GM18868 (cell line): ENCODE data around the gene GDE1.
"Not testable (repeated sequence)": the region's sequence is repeated elsewhere in the genome, so short reads cannot be mapped to it uniquely, and the experiment has no call there.

Experiments
- ATAC-seq: cut with Tn5 transposase; IDR thresholded peaks from one replicate; pipeline ENCODE4 v1.9.1; 2021; ENCODE audit warnings: mild to moderate bottlenecking, moderate library complexity; ENCODE audit not compliant: unreplicated experiment

The GDE1 gene, protein sequence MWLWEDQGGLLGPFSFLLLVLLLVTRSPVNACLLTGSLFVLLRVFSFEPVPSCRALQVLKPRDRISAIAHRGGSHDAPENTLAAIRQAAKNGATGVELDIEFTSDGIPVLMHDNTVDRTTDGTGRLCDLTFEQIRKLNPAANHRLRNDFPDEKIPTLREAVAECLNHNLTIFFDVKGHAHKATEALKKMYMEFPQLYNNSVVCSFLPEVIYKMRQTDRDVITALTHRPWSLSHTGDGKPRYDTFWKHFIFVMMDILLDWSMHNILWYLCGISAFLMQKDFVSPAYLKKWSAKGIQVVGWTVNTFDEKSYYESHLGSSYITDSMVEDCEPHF

DNA sequence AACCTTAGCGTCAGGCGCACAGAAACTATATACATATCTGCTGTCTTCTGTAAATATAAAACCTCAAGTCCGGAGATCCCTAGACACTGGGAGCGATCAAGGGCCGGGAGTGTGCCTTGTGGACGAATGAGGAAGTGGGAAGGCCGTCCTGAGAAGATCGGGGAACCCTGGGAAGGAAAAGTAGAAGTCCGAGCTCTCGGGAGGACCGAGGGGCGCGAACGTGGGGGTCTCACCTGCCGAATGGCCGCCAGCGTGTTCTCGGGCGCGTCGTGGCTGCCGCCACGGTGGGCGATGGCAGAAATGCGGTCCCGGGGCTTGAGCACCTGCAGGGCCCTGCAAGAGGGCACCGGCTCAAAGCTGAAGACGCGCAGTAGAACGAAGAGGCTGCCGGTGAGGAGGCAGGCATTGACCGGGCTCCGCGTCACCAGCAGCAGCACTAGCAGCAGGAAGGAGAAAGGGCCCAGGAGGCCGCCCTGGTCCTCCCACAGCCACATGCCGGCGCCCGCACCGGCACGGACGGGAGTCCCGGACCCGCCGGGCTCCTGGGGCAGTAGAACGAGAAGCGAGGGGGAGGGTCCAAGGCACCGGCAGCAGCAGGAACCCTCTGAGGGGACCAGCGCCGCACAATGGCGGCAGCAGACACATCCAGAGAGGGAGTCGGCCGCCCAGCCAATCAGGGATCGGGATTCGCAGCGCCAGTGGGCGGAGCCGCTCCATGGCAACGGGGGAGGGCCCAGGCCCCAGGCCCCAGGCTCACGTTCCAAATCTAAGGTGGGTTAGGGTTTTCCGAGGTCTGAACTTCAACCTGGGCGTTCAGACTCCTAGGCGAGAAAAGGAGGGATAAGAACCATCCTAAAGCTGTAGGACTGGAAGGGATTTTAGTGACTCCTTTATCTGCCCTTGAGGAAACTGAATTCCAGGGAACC lies at the start of gene GDE1:
TSS of gene GDE1 (minus strand) at position 628 of the 926 bp plus-strand sequence. CDS start at position 494, 134 bp downstream.
- peak; percentile 83 for ATAC-seq

- ATAC-seq, result no peak
Observed at GRCh38 chr16:19567560-19567959, 45.7 kb upstream of the GDE1 start.

GRCh38 chr16:19566362-19566761 lies 44.5 kb upstream of the GDE1 start:
- no peak for ATAC-seq

DNA sequence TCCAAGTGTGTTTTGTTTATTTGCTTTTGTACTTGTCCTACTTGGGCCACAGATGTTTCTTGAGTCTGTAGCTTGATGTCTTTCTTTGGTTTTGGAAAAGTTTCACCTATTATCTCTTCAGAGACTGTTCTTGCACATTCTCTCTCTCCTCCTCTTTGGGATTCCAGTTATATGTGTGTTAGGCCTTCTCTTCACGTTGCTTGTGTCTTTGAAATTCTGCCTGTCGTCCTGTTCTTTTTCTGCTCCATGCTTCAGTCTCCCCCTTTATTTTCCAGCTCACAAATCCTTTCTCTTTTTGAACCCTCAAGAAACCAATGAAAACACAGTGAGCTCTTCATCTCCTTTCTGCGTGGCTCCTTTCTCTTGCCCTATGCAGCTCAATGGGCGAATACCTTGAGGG lies 41.5 kb upstream of the GDE1 start:
- no peak for ATAC-seq

GRCh38 chr16:19560078-19560477 lies 38.2 kb upstream of the GDE1 start:
- ATAC-seq, result no peak

GRCh38 chr16:19559242-19559910 lies 37.5 kb upstream of the GDE1 start:
- ATAC-seq, result no peak

GRCh38 chr16:19555938-19556771 lies 34.3 kb upstream of the GDE1 start:
- ATAC-seq, result no peak

DNA sequence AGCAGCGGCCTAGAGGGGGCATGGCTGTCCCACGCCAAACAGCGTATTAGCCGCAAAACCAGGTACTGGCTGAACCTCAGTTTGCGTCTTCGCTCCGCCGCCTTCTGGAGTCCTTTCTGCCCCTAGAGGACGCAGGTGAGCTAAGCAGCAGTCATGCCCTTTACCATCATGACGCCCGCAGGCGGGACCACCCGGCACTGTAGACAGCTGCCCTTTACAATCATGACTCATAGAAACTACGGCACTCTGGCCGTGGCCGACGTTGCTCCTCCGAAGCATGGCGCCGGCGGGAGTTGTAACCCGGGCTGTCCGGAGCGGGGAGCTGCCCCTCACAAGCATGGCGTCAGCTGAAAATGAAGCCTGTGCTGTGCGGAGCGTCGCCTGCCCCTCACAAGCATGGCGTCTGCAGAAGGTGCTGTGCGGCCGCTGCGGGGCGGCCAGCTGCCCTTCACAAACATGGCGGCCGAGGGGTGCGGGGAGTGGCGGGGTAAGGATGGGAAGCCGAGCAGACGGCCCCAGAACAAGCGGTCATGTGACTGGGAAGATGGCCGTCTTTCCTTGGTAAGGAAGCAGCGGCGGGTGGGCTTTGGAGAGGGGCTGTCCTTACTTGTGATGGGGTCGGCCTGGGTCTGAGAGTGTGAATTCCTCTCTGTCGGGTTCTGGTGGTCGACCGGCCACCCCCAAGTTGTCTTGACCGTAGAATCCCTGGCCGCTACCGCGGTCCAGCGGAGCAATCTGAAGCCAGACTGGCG lies 33.5 kb upstream of the GDE1 start, which contains the start of gene VPS35L:
TSS of gene VPS35L (plus strand) at position 518 of the 752 bp plus-strand sequence. CDS start at position 545, 27 bp downstream.
- peak; percentile 96 for ATAC-seq

- no peak for ATAC-seq
Observed at GRCh38 chr16:19549673-19550072, 27.8 kb upstream of the GDE1 start.

- no peak for ATAC-seq
Observed at GRCh38 chr16:19548144-19548543, 26.2 kb upstream of the GDE1 start.

DNA sequence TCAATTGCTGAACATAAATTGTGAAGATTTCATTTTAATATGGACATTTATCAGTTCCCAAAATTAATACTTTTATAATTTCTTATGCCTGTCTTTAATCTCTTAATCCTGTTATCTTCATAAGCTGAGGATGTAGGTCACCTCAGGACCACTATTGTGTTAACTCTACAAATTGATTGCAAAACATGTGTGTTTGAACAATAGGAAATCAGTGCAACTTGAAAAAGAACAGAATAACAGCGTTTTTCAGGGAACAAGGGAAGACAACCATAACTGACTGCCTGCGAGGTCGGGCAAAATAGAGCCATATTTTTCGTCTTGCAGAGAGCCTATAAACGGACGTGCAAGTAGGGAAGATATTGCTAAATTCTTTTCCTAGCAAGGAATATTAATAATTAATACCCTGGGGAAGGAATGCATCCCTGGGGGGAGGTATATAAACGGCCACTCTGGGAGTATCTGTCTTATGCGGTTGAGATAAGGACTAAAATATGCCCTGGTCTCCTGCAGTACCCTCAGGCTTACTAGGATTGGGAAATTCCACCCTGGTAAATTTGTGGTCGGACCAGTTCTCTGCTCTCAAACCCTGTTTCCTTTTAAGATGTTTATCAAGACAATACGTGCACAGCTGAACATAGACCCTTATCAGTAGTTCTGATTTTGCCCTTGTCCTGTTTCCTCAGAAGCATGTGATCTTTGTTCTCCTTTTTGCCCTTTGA lies 21.5 kb upstream of the GDE1 start:
- ATAC-seq, result not testable (repeated sequence)

- ATAC-seq, result no peak
Observed at GRCh38 chr16:19542138-19542821, 20.4 kb upstream of the GDE1 start.

DNA sequence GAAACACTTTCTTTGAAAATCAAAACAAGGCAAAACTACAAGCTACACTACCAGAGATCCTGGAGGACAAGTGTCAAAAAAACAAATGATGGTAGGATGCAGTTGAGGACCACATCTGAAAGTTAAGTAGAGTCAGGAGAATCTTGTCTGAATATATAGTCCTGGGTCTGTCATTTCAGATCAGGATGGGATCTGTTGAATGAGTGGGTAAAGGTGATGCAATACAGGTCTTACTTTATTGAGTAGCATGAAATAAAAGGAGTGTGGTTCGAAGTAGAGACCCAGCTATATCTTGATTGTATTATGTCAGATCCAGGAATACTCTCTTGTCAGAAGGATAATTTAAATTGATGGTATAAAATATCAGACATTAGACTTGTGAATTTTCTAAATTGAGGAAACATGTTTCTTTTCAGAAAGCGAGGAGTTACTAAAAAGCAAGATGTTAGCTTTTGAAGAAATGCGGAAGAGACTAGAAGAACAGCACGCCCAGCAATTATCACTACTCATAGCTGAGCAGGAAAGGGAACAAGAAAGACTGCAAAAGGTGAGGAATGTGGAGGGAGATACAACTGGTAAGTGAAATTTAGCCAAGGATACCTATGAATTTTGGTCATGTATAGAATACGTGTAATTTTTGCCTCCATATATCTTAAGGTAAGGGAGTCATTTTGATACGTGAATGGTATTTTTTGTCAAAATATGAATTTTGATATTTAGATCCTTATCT lies 18.5 kb upstream of the GDE1 start:
- ATAC-seq, result no peak

DNA sequence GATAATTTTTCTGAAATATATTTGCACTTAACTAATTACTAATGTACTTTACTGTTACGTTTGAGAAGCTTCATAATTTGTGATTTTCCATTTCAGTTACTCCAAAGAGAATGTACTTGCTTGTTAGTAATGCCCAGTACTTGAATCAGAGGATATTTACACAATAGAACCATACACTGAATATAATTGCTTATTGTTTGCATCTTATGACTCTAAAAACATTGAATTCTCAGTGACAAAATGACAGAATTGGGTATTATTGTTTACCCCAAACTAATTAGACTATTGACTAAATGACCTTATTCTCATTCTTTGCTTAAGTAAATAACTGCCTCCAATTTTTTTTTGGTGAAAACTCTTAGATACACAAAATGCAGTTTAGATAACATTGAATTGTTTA lies 10.7 kb upstream of the GDE1 start:
- ATAC-seq, result no peak

GRCh38 chr16:19528666-19529065 lies 6.8 kb upstream of the GDE1 start:
- ATAC-seq, result no peak

DNA sequence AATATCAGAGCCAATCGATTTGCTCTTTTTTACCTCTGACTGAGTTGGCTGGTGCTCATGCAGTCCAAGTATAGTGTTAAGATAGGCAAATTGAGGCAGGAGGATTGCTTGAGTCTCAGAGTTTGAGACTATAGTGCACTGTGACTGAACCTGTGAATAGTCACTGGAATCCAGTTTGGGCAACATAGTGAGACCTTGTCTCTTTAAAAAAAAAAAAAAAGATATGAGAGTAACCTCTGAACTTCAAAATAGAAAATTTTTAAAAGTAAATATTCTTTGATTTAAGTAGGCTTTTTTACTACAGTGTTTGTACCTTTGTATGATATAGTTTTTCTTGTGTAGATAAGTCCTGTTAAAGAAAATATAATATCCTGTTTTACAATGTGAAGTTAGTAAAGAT lies 5.3 kb upstream of the GDE1 start:
- ATAC-seq, result no peak

DNA sequence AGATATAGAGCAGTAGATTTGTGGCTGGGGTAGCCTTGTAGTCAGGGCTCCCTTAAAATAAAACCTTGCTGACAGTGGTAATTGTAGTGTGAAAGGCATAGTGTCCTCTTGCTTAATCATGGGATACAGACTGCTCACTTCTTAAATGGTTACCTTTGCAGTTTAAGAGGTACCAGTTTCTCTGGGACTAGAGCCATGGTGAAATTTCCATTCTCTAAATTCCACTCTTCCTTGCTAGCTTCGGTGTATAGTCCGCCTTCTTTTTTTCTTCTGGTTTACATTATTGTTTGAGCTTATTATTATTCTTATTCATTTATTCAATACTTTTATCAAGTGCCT lies 3.5 kb upstream of the GDE1 start:
- no peak for ATAC-seq
